ENCODE data around the gene NPHP3.

The NPHP3 gene

DNA sequence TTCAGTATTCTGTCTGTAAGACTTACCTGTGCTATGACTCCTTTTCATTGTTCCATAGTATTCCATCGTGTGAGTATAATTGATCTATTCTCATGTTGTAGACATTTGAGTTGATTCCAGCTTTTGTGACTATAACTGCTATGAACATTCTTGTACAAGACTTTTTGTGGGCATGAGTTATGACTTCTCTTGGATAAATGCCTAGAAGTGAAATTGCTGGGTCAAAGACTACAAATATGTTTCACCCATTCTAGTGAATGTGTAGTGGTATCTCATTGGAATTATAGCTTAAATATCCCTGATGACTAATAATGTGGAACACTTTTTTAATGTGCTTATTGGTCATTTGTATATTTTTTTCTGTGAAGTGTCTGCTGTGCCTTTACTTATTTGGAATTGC lies 27.6 kb upstream of the NPHP3 start:
- TF ChIP-seq FOXP2 (optimal IDR thresholded peaks at IDR 0.05; ENCODE audit: borderline replicate concordance, extremely low read depth, extremely low read length, insufficient read depth) (no peak), POLR2AphosphoS5 (IDR thresholded peaks at IDR 0.05; ENCODE audit: low read depth, low read length) (no peak), SIN3A (IDR thresholded peaks at IDR 0.05; ENCODE audit: borderline replicate concordance, insufficient read depth, low read length) (no peak), TAF1 (IDR thresholded peaks at IDR 0.05; ENCODE audit: borderline replicate concordance, insufficient read depth, low read length) (no peak)
- TF ChIP-seq, protein P1, sequence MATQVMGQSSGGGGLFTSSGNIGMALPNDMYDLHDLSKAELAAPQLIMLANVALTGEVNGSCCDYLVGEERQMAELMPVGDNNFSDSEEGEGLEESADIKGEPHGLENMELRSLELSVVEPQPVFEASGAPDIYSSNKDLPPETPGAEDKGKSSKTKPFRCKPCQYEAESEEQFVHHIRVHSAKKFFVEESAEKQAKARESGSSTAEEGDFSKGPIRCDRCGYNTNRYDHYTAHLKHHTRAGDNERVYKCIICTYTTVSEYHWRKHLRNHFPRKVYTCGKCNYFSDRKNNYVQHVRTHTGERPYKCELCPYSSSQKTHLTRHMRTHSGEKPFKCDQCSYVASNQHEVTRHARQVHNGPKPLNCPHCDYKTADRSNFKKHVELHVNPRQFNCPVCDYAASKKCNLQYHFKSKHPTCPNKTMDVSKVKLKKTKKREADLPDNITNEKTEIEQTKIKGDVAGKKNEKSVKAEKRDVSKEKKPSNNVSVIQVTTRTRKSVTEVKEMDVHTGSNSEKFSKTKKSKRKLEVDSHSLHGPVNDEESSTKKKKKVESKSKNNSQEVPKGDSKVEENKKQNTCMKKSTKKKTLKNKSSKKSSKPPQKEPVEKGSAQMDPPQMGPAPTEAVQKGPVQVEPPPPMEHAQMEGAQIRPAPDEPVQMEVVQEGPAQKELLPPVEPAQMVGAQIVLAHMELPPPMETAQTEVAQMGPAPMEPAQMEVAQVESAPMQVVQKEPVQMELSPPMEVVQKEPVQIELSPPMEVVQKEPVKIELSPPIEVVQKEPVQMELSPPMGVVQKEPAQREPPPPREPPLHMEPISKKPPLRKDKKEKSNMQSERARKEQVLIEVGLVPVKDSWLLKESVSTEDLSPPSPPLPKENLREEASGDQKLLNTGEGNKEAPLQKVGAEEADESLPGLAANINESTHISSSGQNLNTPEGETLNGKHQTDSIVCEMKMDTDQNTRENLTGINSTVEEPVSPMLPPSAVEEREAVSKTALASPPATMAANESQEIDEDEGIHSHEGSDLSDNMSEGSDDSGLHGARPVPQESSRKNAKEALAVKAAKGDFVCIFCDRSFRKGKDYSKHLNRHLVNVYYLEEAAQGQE (IDR thresholded peaks at IDR 0.05; ENCODE audit: insufficient read depth in 1 of 2, low read depth in 2 of 2, low read length in 2 of 2) = no peak

DNA sequence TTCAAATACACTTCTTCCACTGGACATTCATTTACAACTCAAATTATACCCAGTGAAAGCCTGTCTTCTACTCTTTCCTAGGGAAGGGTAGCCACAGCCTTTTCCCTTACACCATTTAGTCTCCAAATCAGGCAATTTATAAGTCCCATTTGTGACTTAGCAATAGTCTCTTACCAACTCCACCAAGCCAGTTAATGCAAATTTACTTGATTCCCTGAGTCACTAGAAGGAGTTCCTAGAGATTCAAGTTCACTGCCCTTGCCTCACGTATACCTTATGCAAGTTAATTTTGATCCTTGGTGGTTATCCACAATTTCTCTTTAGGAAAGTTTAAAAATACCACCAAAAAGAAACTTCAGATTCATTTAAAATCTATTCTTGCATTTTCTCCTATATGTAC lies 16.1 kb upstream of the NPHP3 start:
- no peak for TF ChIP-seq TAF1 (IDR thresholded peaks at IDR 0.05; ENCODE audit: borderline replicate concordance, insufficient read depth, low read length)
- TF ChIP-seq POLR2AphosphoS5 (IDR thresholded peaks at IDR 0.05; ENCODE audit: low read depth, low read length) = no peak
- no peak for TF ChIP-seq SIN3A (IDR thresholded peaks at IDR 0.05; ENCODE audit: borderline replicate concordance, insufficient read depth, low read length)
- TF ChIP-seq FOXP2 (optimal IDR thresholded peaks at IDR 0.05; ENCODE audit: borderline replicate concordance, extremely low read depth, extremely low read length, insufficient read depth) = no peak
- TF ChIP-seq, protein P1 (IDR thresholded peaks at IDR 0.05; ENCODE audit: insufficient read depth in 1 of 2, low read depth in 2 of 2, low read length in 2 of 2) = no peak

DNA sequence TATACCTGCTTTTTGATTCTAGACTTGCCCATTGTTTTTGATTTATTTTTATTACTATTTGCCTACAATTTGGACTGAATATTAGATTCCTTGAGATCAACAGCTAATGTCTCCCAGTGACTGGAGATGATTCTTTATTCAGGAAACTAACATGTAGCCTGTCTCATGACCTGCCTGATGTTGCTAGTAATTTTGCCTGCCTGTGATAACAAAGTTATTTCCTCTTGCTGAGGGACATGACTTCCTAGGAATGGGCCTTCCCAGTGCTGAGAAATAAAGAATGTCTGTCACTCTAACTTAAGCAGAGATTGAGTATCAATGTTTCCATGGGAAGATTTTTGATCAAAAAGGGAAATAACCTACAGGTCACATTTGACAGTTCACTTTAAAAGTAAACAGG lies 13.4 kb upstream of the NPHP3 start:
- TF ChIP-seq TAF1 (IDR thresholded peaks at IDR 0.05; ENCODE audit: borderline replicate concordance, insufficient read depth, low read length) (no peak), POLR2AphosphoS5 (IDR thresholded peaks at IDR 0.05; ENCODE audit: low read depth, low read length) (no peak), FOXP2 (optimal IDR thresholded peaks at IDR 0.05; ENCODE audit: borderline replicate concordance, extremely low read depth, extremely low read length, insufficient read depth) (no peak), SIN3A (IDR thresholded peaks at IDR 0.05; ENCODE audit: borderline replicate concordance, insufficient read depth, low read length) (no peak)
- TF ChIP-seq, protein P1 (IDR thresholded peaks at IDR 0.05; ENCODE audit: insufficient read depth in 1 of 2, low read depth in 2 of 2, low read length in 2 of 2) = no peak

DNA sequence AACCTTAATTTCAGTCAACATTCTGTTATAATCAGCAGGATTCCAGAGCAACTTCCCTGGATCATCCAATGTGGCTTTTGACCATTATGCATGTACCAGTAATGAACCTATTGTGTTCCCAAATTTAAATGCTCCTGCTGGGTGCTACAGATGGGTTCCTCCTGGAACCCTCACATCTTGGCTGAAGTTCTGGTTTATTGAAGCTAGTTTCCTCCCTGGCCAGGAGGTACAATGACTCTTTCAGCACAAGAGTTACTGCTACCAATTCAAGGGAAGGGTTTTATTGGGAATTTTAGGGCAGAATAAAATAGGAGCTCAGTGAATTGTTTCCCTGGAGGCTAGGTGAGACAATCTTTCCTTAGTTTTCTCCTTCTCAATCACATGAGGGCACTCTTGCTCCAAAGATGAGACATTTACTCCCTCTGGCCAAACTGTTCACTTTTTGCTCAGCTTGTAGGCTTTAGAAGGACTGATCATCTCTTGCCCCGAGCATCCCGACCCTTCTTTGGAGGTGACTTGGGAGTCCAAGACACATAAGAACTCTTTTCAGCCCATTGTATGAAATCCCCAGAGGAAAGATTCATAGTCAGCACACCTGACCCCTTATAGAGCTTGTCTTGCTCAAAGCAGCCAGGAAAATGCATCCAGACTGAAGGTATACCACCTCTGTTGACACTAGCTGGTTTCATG lies 8.8 kb upstream of the NPHP3 start:
- TF ChIP-seq POLR2AphosphoS5 (IDR thresholded peaks at IDR 0.05; ENCODE audit: low read depth, low read length) (no peak), TAF1 (IDR thresholded peaks at IDR 0.05; ENCODE audit: borderline replicate concordance, insufficient read depth, low read length) (no peak), SIN3A (IDR thresholded peaks at IDR 0.05; ENCODE audit: borderline replicate concordance, insufficient read depth, low read length) (no peak), FOXP2 (optimal IDR thresholded peaks at IDR 0.05; ENCODE audit: borderline replicate concordance, extremely low read depth, extremely low read length, insufficient read depth) (no peak)
- TF ChIP-seq, protein P1 (IDR thresholded peaks at IDR 0.05; ENCODE audit: insufficient read depth in 1 of 2, low read depth in 2 of 2, low read length in 2 of 2) = no peak

All from PFSK-1 (cell line).